Body of pancreas (tissue), 4 donors: ENCODE measurements around the gene NR4A1.

Experiments used
- CTCF ChIP-seq, 7 experiments: fragments of 450-650 bp in 4 of 7; fragments of 200-600 bp in 3 of 7; sonication (generic) in 3 of 7; IDR thresholded peaks; one replicate each; pipeline ENCODE4 v1.5.1; 2016 to 2019; ENCODE audit warnings: antibody characterized with exemption in 7 of 7
- POLR2A ChIP-seq, 3 donors: fragments of 450-650 bp; IDR thresholded peaks; one replicate each; pipeline ENCODE4 v1.6.1; 2016; ENCODE audit warnings: antibody characterized with exemption in 3 of 3, mild to moderate bottlenecking in 2 of 3

GRCh38 chr12:52003016-52003550 is 48.2 kb upstream of the NR4A1 start:
- TF ChIP-seq CTCF (IDR thresholded peaks at IDR 0.05) (no peak), POLR2A (IDR thresholded peaks at IDR 0.05) (no peak)
